Posterior vena cava (tissue), 2 donors: Measurements from ENCODE around the gene SENP8. TPM values are rescaled to one million over a fixed set of nuclear protein-coding genes. Genes with fewer than 3 reads are reported as not detected.
A peak's percentile ranks its signal among the peaks of the same experiment; 100 is the strongest.

Source experiments
- DNase-seq: peaks from one replicate; pipeline ENCODE4 v3.0.0-alpha.2; 2020; ENCODE audit warnings: low spot score
- intact Hi-C, 2 donors: fragments of 100-400 bp; cut with DNase I; formaldehyde crosslinking; loops; one replicate each; pipeline versions ENCODE4 v1.14.1 to v1.14.2; 2022 to 2023
- total RNA-seq, 2 donors: library from RNA; stranded (reverse); fragmentation: NEBNext Ultra II Directional; extraction: Animal tissue kit (Norgen Biotek cat#: 25700); gene quantifications; one replicate each; pipeline ENCODE4 v1.2.1, GENCODE V29; 2021
- donor health status: DM: yes; HTN: yes; CAD: no.
- donor health status: DM: yes; HTN: yes; CAD: no.

SENP8 gene
- total RNA-seq, 2 donors from 2014 or later = 1.9 to 2.3 TPM

DNA sequence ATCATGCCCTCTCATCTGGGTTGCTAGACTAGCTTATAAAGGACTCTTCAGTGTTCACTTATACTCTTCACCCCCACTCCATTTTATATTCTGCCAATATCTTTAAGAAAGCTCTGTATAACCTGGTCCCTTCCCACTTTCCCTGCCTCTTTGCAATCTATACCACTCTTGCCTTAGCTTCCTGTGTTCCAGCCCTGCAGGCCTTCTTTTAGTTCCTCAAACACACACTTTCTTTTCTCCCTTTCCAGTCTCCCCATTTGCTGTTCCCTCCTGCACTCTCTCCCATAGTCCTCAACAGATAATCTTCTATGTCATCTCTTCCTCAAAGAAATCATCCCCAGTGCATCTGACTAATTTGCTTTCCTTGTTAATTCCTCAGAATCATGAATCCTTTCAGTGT, 28.7 kb downstream of the SENP8 start:
- intact Hi-C loops = no loop called here

DNA sequence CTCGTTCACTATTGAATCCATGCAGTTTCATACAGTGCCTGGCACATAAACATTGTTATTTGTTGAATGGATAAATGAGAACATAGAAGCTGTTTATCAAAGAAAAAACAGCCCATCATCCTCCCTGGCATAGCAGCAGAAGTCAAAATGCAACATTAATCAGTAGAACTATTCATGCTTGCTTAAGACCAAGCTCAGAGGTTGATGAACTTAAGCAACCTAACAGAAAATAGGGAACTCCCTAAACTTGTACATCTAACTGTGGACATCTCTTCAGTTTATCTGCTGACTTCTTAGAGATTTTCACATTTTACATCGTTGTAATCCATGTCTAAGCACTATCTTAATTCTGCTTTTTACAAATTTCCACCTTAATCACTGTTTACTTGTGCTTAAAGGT, 29.2 kb downstream of the SENP8 start:
- intact Hi-C loops = no loop called here

More for the DNA sequence above, 28.7 kb downstream of the SENP8 start:
- no peak for DNase-seq

DNA sequence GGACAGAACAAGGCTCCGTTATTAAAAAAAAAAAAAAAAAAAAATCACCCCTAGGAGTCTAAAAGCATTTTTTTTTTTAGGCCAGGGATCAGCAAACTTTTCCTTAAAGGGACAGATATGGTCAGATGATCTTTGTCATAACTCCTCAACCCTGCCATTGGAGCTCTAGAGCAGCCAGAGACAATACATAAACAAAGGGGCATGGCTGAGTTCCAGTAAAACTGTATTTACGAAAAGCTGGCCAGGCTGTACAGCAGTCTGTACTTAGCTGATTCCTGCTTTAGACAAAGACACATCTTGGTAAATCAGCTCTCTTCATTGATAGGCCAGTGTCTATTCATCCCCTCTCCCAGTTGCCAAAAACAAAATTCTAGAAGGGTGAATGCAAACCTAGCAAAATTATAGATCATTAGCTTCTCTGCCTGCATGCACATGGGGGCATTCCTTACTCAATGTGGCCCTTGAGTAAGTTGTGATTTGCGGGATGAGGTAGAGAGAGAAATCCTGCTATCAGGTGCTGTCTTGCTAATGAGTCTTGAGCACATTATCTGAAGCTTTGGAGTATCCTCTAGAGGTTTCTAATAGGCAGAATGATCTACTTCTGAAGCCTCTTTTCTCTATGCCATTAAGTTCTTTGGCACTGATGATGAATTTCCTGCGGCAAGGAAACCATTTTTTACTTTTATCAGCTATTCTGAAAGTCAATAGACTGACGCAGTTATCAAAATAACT, 35.2 kb downstream of the SENP8 start:
- intact Hi-C loops = loop anchor here (10.0 kb wide), 1 partner anchor 409 kb away; no protein-coding TSS in a partner anchor
- DNase-seq = no peak

More for the DNA sequence above, 29.2 kb downstream of the SENP8 start:
- no peak for DNase-seq

DNA sequence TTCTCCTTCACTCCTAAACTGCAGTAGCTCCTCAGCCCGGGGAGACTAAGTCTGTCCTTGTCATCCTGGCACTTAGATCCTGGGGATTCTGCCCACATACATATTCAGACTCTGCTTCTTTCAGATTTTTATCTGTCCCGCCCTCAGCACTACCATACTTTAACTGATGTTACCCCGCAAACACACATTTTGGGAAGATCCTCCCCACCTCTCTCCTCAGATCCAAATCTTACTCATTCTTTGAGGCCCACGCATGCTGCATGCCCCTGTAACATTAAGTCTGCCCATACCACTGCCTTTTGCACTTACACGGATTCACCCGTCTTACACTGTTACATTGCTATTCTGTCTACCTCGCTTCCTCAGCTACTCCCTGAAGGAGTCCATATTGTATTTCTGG, 36.1 kb downstream of the SENP8 start:
- DNase-seq = no peak
- intact Hi-C loops = loop anchor here (10.0 kb wide), 1 partner anchor 410 kb away; no protein-coding TSS in a partner anchor

DNA sequence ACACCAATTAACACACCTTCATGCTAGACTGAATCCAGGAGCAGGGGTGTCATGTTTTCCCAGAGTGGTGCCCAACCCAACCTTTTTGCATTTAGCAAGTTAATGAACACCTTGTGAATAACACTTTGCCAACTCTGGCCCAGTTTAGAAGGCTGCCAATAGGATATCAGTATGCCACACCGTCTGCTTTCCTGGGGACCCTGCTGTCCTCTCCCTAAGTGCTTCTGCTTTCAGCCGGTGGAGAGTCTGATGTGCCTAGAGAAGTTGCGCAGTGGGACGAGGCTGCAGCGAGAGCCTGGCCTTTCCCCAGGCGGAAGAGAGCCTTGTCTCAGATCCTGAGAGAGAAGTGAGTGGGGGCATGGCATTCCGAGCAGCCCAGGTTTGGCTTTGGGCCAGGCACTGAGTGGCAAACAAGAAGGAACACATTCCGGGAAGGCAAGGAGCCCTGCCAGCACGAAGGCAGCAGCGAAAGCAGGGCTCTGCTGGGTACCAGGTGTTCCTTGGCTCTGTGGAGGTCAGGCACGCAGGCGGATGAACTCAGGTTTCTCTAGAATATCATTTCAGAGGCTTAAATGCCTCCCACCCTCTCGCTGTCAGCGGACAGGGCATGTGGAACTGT, 36.9 kb downstream of the SENP8 start:
- DNase-seq = no peak
- intact Hi-C loops = loop anchor here (10.0 kb wide), 1 partner anchor 410 kb away; no protein-coding TSS in a partner anchor

DNA sequence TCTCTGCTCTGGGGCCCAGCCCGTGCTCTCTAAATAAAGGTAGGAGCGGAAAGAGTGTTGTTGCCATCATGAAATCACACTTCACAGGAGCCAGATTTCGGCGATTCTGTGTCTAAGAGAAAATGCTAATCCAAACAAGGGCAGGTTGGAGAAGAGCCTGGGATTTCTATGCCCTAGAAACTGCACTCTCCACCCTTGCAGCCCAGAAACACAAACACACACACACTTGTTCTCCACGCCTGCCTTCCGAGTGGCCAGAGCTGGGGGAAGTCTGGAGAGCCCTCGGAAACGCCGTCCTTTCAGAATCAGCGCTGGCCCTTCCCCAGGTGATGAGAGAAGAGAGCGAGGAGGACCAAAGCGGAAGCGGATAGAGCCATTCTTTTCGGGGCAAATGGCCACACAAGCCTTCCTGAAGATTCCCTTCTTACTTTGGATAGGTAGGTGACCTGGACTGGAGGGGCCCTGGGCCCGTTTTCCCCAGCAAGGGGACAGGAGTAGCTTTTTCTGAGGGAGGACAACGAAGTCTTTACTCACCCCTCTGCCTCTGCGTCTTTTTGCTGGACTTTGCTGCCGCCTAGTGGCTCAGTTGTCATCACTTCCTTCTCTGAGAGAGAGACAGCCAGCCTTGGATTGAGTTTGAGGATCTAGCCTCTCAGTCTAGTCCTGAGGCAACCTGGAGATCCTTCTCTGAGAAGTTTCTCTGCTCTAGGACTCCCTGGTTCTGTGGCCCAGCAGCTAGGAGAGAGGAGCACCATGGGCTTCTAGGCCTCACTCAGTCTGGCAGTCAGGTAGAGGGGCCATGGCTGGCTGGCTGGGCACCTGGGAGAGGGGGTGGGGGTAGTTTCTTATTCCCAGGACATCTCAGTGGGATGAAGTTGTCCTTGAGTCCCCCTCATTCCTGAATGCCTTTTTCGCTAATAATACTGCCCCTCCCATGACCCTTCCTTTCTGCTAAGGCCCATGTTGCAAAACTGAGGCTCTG, 37.7 kb downstream of the SENP8 start:
- peak; percentile 95 for DNase-seq
- intact Hi-C loops = loop anchor here (10.0 kb wide), 1 partner anchor 411 kb away; no protein-coding TSS in a partner anchor

DNA sequence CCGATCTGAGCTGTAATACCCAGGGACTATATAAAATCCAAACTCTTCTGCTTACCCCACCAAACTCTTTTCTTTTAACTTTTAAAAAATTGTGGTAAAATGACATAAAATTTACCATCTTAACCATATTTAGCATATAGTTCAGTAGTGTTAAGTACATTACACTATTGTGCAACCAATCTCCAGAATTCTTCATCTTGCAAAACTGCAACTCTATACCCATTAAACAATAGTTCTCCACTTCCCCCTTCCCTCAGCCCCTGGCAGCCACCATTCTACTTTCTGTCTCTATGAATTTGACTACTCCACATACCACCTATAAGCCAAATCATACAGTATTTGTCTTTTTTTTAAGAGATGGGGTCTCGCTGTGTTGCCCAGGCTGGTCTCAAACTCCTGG, 38.7 kb downstream of the SENP8 start:
- DNase-seq = no peak
- intact Hi-C loops = loop anchor here (10.0 kb wide), 1 partner anchor 412 kb away; no protein-coding TSS in a partner anchor

DNA sequence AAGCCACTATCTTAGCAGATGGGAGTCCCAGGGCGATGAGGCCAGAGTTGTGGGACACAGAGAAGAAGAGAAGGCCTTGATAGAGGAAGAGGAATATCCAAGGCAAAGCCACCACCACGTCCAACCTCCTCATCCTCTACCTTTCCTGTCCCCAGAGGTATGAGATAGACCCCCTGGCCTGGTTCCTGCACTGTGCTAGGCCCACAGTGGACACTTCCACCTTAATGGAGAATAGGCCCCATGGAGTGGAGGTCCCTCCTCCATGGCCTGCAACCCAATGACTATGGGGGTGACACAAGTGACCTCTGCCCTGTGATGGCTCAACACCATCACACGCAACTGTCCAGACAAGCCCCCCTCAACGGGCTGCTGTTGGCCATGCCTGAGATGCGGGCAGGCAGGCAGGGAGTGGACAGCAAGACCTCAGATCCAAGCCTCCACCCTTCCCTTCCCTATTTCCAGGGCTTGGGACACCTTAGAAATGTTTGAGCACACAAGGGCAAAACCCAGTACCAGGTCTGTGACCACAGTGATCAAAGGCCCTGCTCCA, 42.6 kb downstream of the SENP8 start:
- no peak for DNase-seq
- intact Hi-C loops = no loop called here

DNA sequence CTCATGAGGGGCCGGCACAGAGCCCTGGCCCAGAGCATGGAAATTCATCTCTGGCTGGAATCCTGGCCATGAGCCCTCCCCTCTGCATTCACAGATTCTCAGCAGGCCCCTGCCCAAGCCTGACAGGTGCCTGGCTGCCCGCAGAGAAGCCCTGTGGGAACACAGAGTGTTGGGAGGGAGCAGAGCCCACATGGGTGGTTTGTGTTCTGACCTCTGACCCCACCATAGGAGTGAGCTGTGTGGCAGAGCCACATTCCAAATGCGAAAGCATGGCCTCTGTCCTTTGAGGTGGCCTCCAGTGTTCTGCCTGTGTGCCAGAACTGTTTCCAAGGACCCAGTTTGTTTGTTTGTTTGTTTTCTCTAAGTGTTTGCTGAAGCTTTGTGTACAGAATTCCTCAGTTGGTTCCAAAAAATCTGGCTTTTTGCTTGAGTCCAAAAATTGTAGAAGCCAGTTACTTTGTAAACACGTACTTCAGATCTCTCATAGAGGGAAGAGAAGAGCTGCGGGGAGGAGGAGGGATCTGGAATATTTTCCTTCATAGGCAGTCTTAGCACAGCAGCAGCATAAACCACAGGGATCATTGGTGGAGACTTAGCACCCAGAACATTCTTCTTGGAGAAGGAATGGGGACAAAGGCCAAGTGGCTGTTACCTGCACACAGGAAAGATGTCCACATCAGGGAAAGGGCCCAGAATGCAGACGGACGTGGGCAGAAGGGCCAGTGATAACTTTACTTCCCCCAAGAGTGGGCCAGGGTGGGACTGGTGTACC, 43.3 kb downstream of the SENP8 start:
- intact Hi-C loops = no loop called here
- DNase-seq = no peak

DNA sequence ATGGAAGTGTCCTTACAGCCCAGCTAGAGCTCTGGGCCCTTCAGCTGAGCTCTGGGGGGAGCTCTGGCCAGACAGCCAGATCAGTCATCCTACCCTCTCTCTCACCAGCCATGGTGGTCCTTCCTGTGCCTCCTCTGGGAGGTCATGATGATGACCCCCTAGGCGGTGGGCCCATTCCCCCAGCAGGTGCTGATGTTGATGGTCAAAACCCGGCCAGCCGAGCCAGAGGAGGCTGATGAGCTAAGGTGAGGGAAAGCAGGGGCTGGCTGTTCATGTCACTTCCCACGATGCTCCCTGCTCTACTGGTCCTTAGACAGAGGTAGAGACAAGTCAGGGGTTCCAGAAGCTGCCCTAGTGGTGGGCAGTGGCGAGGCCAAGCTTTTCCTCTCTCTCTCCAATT, 44.4 kb downstream of the SENP8 start:
- no peak for DNase-seq
- intact Hi-C loops = no loop called here

DNA sequence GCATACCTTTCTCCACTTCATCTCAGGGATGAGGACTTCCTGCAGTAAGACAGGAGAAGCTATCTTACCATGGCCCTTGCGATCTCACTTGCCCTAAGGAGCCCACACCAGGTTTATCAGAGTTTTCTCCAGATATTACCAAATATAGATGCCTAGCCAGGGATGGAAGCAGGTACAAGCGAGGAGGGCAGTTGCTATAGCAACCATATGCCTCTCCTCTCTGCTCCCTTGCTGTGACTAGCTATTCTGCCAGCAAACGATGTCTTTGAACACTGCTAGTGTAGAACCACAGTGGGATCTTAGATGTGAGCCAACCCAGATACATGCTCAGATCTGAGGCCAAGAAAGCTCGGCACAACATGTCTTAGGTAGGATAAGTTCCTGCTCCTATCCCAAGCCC, 45.5 kb downstream of the SENP8 start:
- DNase-seq = no peak
- intact Hi-C loops = no loop called here

DNA sequence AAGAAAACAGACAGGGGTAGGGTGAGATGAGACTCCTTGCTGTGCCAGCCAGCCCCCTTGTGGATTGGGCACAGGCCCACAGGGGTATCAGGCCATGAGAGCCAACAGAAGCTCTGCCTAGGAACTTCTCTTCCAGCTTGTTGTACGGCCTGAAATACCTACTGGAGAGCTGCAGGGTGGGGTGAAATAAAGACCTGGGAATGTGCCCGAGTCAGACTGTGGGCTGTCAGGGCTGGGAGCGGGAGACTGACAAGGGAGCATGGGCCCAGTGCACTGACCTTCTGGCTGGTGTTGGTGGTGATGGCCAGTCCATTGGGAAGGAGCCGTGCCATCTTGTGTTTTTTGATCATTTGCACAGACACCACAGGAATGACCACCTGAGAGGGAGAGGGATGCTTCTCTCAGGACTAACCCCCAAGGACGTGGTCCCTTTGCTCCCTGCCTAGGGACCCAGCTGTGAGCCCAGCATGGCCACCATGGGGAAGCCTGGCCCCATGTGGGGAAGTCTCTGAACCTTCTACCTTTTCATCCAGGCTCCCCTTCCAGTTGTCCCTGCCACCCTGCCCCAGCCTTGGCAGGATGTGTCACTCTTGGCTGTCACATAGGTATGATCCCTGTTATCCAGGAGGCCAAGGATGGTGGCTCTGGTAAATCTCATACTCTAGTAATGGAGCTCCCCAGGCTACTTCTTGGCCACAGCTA, 48.7 kb downstream of the SENP8 start:
- DNase-seq = no peak
- intact Hi-C loops = no loop called here

DNA sequence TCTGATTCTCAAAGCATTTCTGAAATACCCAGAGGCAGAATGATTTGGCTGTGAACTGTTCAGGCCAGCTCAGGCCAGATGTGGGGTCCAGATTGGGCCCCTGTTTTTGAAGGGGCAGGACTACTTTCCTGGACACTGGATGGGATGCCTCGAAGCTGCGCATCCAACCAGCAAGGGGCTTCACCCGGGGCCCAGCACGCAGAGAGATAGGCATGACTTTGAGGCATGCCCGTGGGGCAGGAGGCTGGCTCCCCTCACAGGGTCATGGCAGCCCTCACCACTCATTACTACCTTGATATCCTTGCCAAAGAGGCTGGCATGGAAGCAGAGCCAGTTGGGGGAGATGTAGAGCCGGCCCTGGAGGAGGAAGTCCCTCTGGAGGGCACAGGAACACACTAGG, 49.2 kb downstream of the SENP8 start:
- no peak for DNase-seq
- intact Hi-C loops = no loop called here

DNA sequence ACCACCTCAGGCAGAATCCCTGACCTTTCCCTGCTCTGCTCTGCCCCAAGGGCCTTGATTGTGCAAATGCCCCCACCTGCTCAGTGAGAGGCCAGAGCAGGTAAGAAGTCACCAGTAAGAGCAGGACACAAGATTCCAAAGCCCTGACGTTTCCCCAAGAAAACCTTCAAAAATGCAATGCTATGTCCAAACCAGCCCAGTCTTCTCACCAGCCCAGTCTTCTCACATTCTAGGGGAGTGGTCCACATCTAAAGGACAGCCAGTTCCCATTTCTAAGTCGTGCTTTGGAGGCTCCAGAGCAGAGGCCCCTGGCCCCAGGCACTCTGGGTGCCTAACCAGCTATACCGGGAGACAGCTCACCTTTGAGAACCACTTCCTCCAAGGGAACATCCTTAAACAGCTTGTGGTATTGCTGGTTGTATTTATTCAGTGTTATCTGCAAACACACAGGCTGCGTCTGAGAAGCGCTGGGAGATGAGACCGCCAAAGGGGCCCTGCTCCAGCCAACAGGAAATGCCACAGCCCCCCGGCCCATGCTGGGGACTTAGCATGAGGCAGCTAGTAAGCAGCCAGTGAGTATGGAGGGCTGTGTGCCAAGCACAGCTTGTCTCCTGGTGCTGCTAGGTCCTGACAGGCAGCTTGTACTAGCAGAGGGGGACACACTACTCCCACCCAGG, 50.1 kb downstream of the SENP8 start:
- no peak for DNase-seq
- intact Hi-C loops = no loop called here

DNA sequence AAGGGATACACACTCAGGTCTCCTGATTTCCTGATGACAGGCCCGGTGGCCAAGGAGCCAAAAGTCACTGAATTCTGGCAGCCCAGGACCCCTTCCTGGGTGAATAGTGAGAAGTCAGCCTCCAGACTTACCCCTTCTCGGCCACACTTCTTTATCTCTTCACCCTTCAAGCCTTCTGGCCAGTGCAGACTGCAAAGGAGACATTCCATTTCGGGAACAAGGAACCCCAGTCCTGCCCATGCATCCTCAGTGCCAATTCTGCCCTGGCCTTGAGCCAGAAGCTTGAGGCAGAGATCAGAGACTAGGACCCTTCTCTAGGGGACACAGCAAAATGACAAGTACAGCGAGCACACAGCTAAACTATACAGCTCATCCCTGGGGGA, 50.6 kb downstream of the SENP8 start:
- no peak for DNase-seq
- intact Hi-C loops = no loop called here

DNA sequence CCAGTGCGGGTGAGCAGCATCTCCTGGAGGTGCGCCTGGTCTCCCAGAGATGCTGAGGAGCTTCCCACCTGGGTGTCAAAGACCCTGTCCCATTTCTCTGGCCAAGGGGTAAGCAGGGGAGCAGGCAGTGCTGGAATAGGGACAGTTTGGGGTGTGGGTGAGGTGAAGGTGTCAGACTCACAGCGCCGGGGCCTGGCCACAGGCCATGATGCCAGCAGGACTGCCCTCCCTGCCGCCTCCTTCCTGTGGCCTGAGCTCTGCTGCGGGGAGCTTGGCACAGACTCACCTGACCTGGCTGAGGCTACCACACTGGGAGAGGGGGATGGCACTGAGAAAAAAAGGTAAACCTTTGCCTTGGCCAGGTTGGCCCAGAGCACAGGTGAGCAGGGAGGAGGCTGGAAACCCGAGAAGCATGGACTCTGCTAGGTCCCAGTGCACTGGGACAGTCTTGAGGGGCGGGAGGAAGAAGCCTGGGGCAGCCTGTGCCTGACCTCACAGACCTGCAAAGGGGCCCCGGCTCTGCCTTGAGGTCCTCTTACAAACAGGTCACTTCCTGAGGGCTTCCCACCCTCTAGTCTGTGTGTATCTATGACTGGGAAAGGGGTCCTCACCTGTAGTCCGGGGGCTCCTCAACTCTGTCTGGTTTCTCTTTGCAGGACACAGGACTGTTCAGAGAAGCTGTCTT, 51.2 kb downstream of the SENP8 start:
- intact Hi-C loops = no loop called here
- DNase-seq = no peak
